Memory B cell (primary cell): ENCODE measurements around the gene EHBP1.

Source experiments
- ATAC-seq: fragments of 150-1000 bp; cut with Tn5 transposase; 2 replicates; pipeline ENCODE4 v1.10.0; 2021; ENCODE audit warnings: low read depth, mild to moderate bottlenecking, moderate library complexity
- DNase-seq, 2 donors: peaks; one replicate each; pipeline ENCODE4 v3.0.0; 2022; ENCODE audit warnings: low spot score in 2 of 2
- H3K27ac Mint-ChIP-seq: one replicate; pipeline ENCODE4 v1.8.0; 2022; ENCODE audit warnings: mild to moderate bottlenecking, moderate library complexity, mixed read lengths
- H3K27me3 Mint-ChIP-seq: one replicate; pipeline ENCODE4 v1.8.0; 2022; ENCODE audit warnings: mixed read lengths
- H3K36me3 Mint-ChIP-seq: one replicate; pipeline ENCODE4 v1.8.0; 2022; ENCODE audit warnings: mild to moderate bottlenecking, mixed read lengths
- H3K4me1 Mint-ChIP-seq: one replicate; pipeline ENCODE4 v1.8.0; 2022; ENCODE audit warnings: mixed read lengths
- H3K4me3 Mint-ChIP-seq: one replicate; pipeline ENCODE4 v1.8.0; 2022; ENCODE audit warnings: mild to moderate bottlenecking, moderate library complexity, mixed read lengths
- H3K9me3 Mint-ChIP-seq: one replicate; pipeline ENCODE4 v1.8.0; 2022; ENCODE audit warnings: mixed read lengths

The EHBP1 gene

DNA sequence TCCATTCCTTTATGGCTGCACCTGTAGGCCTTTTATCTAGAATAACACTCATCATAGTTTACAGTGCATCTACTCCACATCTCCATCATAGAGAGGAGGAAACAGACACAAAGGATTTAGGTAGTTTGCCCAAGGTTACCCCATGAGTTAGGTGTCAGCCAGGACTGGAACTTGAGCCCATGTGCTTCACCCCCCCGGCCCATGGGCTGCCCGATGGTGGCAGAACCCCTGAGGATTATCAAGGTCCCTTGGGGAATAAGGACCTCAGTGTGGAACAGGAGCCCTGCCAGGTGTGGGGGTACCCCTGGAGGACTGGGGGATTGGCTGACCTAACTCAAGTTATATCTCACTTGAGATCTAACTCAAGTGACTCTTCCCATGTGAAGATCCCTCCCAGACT is 198.8 kb downstream of the EHBP1 start:
- H3K4me1 Mint-ChIP-seq = peaks cover 5% of the 10 kb centered on the region
- ATAC-seq (no peak), DNase-seq (no peak)
- H3K36me3 Mint-ChIP-seq = peaks cover 5% of the 10 kb centered on the region
- no peak overlapping the region for H3K4me3 Mint-ChIP-seq
- no peaks in the 10 kb centered on the region for H3K9me3 Mint-ChIP-seq
- H3K27ac Mint-ChIP-seq = no peak overlapping the region
- no peaks in the 10 kb centered on the region for H3K27me3 Mint-ChIP-seq

- no peaks in the 10 kb centered on the region for H3K27me3 Mint-ChIP-seq
- no peak for ATAC-seq
- DNase-seq = no peak
- peaks cover 5% of the 10 kb centered on the region for H3K36me3 Mint-ChIP-seq
- no peaks in the 10 kb centered on the region for H3K9me3 Mint-ChIP-seq
- peaks cover 5% of the 10 kb centered on the region for H3K4me1 Mint-ChIP-seq
- no peak overlapping the region for H3K27ac Mint-ChIP-seq
- no peak overlapping the region for H3K4me3 Mint-ChIP-seq
Observed at GRCh38 chr2:62908145-62908544, 202.6 kb downstream of the EHBP1 start.

DNA sequence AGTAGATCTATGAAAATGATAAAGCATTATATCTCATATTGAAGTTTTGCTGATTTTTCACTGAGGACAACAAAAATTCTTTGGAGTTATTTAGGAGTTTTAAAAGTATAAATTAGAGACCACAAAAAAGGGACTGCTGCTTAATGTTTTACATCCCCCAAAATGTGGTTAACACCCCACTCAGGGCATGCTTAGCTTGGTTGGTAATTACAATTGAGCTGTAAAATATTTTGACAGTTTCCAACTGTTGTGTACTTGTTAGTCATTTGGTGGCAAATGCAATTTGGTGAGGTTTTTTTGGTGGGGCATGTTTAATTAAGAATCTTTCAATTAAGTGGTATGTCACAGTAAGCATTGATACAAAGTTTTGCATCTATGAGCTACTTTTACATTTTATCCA is 207.8 kb downstream of the EHBP1 start:
- no peak for DNase-seq
- Mint-ChIP-seq H3K27ac (no peak overlapping the region), H3K9me3 (no peaks in the 10 kb centered on the region), H3K4me3 (no peak overlapping the region), H3K36me3 (peaks cover 4% of the 10 kb centered on the region), H3K4me1 (peaks cover under 1% of the 10 kb centered on the region), H3K27me3 (no peaks in the 10 kb centered on the region)
- no peak for ATAC-seq

GRCh38 chr2:62919041-62919440 is 213.5 kb downstream of the EHBP1 start:
- Mint-ChIP-seq H3K36me3 (peaks cover 42% of the 10 kb centered on the region), H3K4me3 (no peak overlapping the region), H3K4me1 (no peaks in the 10 kb centered on the region), H3K9me3 (peaks cover 9% of the 10 kb centered on the region), H3K27me3 (no peaks in the 10 kb centered on the region), H3K27ac (no peak overlapping the region)
- no peak for DNase-seq
- no peak for ATAC-seq

GRCh38 chr2:62920070-62920469 is 214.6 kb downstream of the EHBP1 start:
- no peaks in the 10 kb centered on the region for H3K27me3 Mint-ChIP-seq
- no peak overlapping the region for H3K4me3 Mint-ChIP-seq
- no peak overlapping the region for H3K27ac Mint-ChIP-seq
- H3K36me3 Mint-ChIP-seq = peaks cover 48% of the 10 kb centered on the region
- ATAC-seq = no peak
- peaks cover 13% of the 10 kb centered on the region for H3K9me3 Mint-ChIP-seq
- no peak for DNase-seq
- H3K4me1 Mint-ChIP-seq = no peaks in the 10 kb centered on the region

DNA sequence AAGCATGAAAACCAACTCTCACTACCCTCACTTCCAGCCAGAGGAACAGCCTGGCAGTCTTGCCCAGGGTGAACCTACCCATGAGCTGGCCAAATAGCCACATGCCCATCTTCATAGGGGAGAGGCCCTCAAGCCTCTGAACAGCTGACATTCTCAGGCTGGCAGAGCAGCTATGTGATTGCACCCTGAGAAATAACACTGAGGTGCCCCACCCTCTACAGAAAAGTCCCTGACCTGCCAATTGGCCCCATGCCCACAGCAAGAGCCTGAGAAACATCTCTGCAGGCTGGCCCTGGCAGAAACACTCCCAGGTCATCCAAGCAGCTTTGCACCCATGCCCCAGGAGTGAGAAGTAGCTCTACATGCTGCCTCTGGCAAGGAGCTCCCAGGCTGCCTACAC is 217.7 kb downstream of the EHBP1 start:
- Mint-ChIP-seq H3K4me1 (no peaks in the 10 kb centered on the region), H3K9me3 (peaks cover 13% of the 10 kb centered on the region), H3K27me3 (no peaks in the 10 kb centered on the region), H3K36me3 (peaks cover 44% of the 10 kb centered on the region), H3K27ac (no peak overlapping the region), H3K4me3 (no peak overlapping the region)
- ATAC-seq = no peak
- DNase-seq = no peak

DNA sequence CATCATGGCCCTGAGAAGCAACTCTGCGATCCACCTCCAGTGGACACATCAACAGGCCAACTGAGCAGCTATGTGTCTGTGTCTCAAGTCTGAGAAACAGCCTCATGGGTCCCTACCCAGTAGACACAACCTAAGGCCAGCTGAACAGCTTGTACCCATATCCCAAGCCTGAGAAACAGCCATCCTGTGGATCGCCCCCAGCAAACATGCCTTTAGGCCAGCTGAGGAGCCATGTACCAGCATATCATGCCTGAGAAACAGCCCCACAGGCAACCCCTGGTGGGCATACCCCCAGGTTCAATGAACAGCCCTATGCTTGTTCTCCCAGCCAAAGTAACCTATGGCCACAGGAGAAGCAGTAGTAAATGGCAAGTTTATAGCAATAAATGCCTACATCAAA is 218.4 kb downstream of the EHBP1 start:
- ATAC-seq (no peak), DNase-seq (no peak)
- H3K9me3 Mint-ChIP-seq = peaks cover 13% of the 10 kb centered on the region
- no peak overlapping the region for H3K4me3 Mint-ChIP-seq
- no peaks in the 10 kb centered on the region for H3K27me3 Mint-ChIP-seq
- H3K4me1 Mint-ChIP-seq = no peaks in the 10 kb centered on the region
- peaks cover 43% of the 10 kb centered on the region for H3K36me3 Mint-ChIP-seq
- H3K27ac Mint-ChIP-seq = no peak overlapping the region

DNA sequence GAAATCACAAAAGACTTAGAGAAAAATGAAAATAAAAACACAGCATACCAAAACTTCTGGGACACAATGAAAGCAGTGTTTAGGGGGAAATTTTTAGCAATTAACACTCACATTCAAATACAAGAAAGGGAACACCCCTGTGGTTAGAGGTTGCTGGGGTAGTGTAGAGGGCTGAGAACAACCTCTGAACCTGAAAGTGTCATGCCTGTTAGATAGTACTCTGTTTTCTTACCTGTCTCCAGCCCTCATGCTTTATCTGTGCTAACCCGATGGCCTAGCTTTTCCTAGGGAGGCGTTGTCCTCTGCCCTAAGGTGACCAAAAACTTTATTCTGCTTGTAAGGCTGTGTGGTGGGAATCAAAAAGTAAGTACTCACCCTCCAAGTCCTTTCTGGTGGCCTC is 222.5 kb downstream of the EHBP1 start:
- peaks cover 10% of the 10 kb centered on the region for H3K36me3 Mint-ChIP-seq
- H3K4me1 Mint-ChIP-seq = no peaks in the 10 kb centered on the region
- no peaks in the 10 kb centered on the region for H3K27me3 Mint-ChIP-seq
- DNase-seq = no peak
- no peak overlapping the region for H3K27ac Mint-ChIP-seq
- ATAC-seq = no peak
- peaks cover 6% of the 10 kb centered on the region for H3K9me3 Mint-ChIP-seq
- no peak overlapping the region for H3K4me3 Mint-ChIP-seq

GRCh38 chr2:62931536-62931935 is 226.0 kb downstream of the EHBP1 start:
- Mint-ChIP-seq H3K9me3 (no peaks in the 10 kb centered on the region), H3K4me3 (no peak overlapping the region), H3K27me3 (no peaks in the 10 kb centered on the region), H3K36me3 (no peaks in the 10 kb centered on the region), H3K27ac (no peak overlapping the region), H3K4me1 (no peaks in the 10 kb centered on the region)
- no peak for DNase-seq
- ATAC-seq = no peak

GRCh38 chr2:62933398-62933917 is 227.9 kb downstream of the EHBP1 start:
- no peaks in the 10 kb centered on the region for H3K4me1 Mint-ChIP-seq
- no peak for DNase-seq

GRCh38 chr2:62934517-62934916 is 229.0 kb downstream of the EHBP1 start:
- no peak for ATAC-seq
- Mint-ChIP-seq H3K27ac (no peak overlapping the region), H3K4me3 (no peak overlapping the region)

More at GRCh38 chr2:62933398-62933917, 227.9 kb downstream of the EHBP1 start:
- H3K4me3 Mint-ChIP-seq = no peak overlapping the region
- H3K27me3 Mint-ChIP-seq = no peaks in the 10 kb centered on the region
- H3K9me3 Mint-ChIP-seq = no peaks in the 10 kb centered on the region
- H3K36me3 Mint-ChIP-seq = peaks cover 2% of the 10 kb centered on the region
- H3K27ac Mint-ChIP-seq = no peak overlapping the region
- no peak for ATAC-seq

DNA sequence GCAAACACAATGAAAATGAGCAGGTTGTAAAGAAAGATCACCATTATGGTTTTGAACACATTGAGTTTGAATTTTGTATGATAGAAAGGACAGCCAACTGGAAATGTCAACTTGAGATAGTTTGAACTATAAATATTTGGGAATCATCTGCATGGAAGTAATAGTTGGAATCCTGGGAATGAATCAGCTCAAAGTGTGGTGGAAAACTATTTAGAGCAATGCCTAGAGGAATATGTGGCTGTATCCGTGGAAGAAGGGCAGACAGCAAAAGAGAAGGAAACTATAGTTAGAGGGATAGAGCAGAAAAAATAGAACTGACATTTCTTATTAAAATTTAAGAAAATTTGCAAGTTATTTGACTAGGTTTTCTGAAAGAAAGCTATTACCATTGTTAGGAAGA is 232.6 kb downstream of the EHBP1 start:
- Mint-ChIP-seq H3K4me1 (no peaks in the 10 kb centered on the region), H3K36me3 (peaks cover 4% of the 10 kb centered on the region), H3K9me3 (no peaks in the 10 kb centered on the region), H3K4me3 (no peak overlapping the region), H3K27me3 (no peaks in the 10 kb centered on the region), H3K27ac (no peak overlapping the region)
- DNase-seq (no peak), ATAC-seq (no peak)

More at GRCh38 chr2:62934517-62934916, 229.0 kb downstream of the EHBP1 start:
- Mint-ChIP-seq H3K9me3 (no peaks in the 10 kb centered on the region), H3K27me3 (no peaks in the 10 kb centered on the region), H3K4me1 (no peaks in the 10 kb centered on the region), H3K36me3 (peaks cover 4% of the 10 kb centered on the region)
- no peak for DNase-seq

DNA sequence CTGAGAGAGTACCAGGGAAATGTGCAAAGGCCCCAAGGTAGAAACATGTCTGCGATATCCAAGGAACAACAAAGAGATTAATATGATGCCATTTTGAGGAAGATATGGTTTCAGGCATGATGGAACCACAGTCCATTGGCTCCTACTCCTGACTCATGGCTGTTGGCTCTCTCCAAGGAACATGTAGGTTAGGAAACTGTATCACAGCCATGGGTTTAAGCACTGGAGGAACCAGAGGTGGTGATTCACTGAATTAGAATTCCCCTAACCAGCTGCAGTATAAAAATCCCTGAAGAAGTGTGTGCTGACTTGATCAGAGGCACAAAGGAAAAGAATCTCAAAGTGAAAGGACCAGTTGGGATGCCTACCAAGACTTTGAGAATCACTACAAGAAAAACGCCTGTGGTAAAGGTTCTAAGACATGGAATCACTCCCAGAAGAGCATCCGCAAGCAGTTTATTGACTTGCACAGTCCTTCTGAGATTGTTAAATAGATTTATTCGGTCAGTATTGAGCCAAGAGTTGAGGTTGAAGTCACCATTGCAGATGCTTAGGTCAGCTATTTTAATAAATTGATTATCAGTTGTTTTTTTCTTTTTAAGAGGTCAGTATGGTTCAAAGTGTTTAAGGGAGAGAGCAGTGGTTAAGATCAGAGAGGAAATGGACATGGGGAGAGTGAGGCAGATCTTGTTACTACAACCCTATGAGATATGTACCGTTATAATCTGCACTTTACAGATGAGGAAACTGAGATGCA is 234.4 kb downstream of the EHBP1 start:
- Mint-ChIP-seq H3K36me3 (peaks cover 5% of the 10 kb centered on the region), H3K27me3 (no peaks in the 10 kb centered on the region), H3K9me3 (no peaks in the 10 kb centered on the region), H3K4me1 (no peaks in the 10 kb centered on the region), H3K4me3 (no peak overlapping the region), H3K27ac (no peak overlapping the region)
- ATAC-seq (no peak), DNase-seq (no peak)

GRCh38 chr2:62940697-62941096 is 235.2 kb downstream of the EHBP1 start:
- no peak for ATAC-seq
- Mint-ChIP-seq H3K4me1 (no peaks in the 10 kb centered on the region), H3K4me3 (no peak overlapping the region), H3K27ac (no peak overlapping the region), H3K36me3 (peaks cover 5% of the 10 kb centered on the region), H3K9me3 (no peaks in the 10 kb centered on the region), H3K27me3 (no peaks in the 10 kb centered on the region)
- DNase-seq = no peak

- H3K4me1 Mint-ChIP-seq = no peaks in the 10 kb centered on the region
- peaks cover 5% of the 10 kb centered on the region for H3K36me3 Mint-ChIP-seq
Observed at GRCh38 chr2:62941413-62941812, 235.9 kb downstream of the EHBP1 start.

More at GRCh38 chr2:62941413-62941812, 235.9 kb downstream of the EHBP1 start:
- ATAC-seq = no peak
- Mint-ChIP-seq H3K27me3 (no peaks in the 10 kb centered on the region), H3K4me3 (no peak overlapping the region), H3K27ac (no peak overlapping the region), H3K9me3 (no peaks in the 10 kb centered on the region)
- DNase-seq = no peak
